ENCODE results near the gene VSTM2B.

GRCh38 chr19:29523568-29523967 lies 2.2 kb upstream of the VSTM2B start:
- TF ChIP-seq, protein P1, sequence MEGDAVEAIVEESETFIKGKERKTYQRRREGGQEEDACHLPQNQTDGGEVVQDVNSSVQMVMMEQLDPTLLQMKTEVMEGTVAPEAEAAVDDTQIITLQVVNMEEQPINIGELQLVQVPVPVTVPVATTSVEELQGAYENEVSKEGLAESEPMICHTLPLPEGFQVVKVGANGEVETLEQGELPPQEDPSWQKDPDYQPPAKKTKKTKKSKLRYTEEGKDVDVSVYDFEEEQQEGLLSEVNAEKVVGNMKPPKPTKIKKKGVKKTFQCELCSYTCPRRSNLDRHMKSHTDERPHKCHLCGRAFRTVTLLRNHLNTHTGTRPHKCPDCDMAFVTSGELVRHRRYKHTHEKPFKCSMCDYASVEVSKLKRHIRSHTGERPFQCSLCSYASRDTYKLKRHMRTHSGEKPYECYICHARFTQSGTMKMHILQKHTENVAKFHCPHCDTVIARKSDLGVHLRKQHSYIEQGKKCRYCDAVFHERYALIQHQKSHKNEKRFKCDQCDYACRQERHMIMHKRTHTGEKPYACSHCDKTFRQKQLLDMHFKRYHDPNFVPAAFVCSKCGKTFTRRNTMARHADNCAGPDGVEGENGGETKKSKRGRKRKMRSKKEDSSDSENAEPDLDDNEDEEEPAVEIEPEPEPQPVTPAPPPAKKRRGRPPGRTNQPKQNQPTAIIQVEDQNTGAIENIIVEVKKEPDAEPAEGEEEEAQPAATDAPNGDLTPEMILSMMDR (IDR thresholded peaks at IDR 0.05; ENCODE audit: low read depth, low read length): no peak
- TF ChIP-seq EZH2phosphoT487 (IDR thresholded peaks at IDR 0.05; ENCODE audit: low read depth): no peak
